AG04449 (cell line): ENCODE data around the gene UST.

Experiments
- CTCF ChIA-PET: fragments of 350-600 bp; formaldehyde crosslinking; extraction: SDS; loops from one replicate; lab custom pipeline; 2021; ENCODE audit warnings: antibody characterized with exemption; lab: Yijun Ruan, JAX
- POLR2A ChIA-PET: fragments of 400-600, 350-600 bp; formaldehyde crosslinking; extraction: SDS; loops from one replicate; lab custom pipeline; 2020; ENCODE audit warnings: antibody characterized with exemption, inconsistent platforms; lab: Yijun Ruan, JAX
- DNase-seq: peaks from one replicate; pipeline ENCODE4 v3.0.0-alpha.2; 2010; ENCODE audit warnings: low read depth, low spot score
- H3K4me3 ChIP-seq: 2 replicates; pipeline ENCODE4 v1.5.1; 2011; ENCODE audit warnings: low read depth, mild to moderate bottlenecking, control low read depth, low read length
- CTCF ChIP-seq: IDR thresholded peaks from one replicate; pipeline ENCODE4 v1.5.1; 2011; ENCODE audit warnings: mild to moderate bottlenecking, moderate library complexity, low read length, control low read depth, inconsistent platforms; ENCODE audit not compliant: insufficient read depth; ENCODE audit errors: missing control alignments

UST gene

DNA sequence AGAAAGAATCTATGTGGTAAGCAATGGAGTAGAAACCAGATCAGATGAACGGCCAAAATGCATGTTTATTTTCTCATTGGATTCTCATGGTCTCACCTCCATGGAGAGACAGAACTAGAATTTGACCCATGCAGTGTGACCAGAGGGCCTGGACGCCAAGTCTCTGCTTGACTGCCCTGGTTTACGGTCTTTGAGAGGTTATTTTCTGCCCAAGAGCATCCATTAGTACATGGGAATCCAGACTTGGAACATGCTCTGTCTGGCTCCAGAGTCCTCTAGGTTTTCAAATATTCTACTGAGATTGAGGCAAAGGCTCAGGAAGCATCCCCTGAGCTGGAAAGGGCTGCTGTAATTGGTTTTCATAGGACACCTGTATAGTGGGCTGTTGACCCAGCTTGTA is 45.5 kb upstream of the UST start:
- H3K4me3 ChIP-seq, result no peak overlapping the region
- ChIA-PET POLR2A (no interaction called here), CTCF (interaction anchor here (1.2 to 2.1 kb wide), 3 partner anchors 8 to 124 kb away, joined by 3 to 9 read pairs (median 4); no protein-coding TSS in a partner anchor)
- TF ChIP-seq CTCF, result no peak
- no peak for DNase-seq

- no peak for DNase-seq
- no peak overlapping the region for H3K4me3 ChIP-seq
- ChIA-PET POLR2A (no interaction called here), CTCF (no interaction called here)
- no peak for TF ChIP-seq CTCF
Observed at GRCh38 chr6:148703900-148704299, 42.9 kb upstream of the UST start.

- ChIA-PET CTCF (no interaction called here), POLR2A (no interaction called here)
Observed at GRCh38 chr6:148704400-148705246, 42.2 kb upstream of the UST start.

GRCh38 chr6:148708707-148709106 is 38.1 kb upstream of the UST start:
- POLR2A ChIA-PET, result no interaction called here
- CTCF ChIA-PET, result no interaction called here
- TF ChIP-seq CTCF, result no peak
- H3K4me3 ChIP-seq, result no peak overlapping the region
- no peak for DNase-seq

More at GRCh38 chr6:148704400-148705246, 42.2 kb upstream of the UST start:
- no peak for DNase-seq
- TF ChIP-seq CTCF, result no peak
- no peak overlapping the region for H3K4me3 ChIP-seq

- ChIA-PET CTCF (no interaction called here), POLR2A (no interaction called here)
- no peak for DNase-seq
- TF ChIP-seq CTCF, result no peak
- H3K4me3 ChIP-seq, result no peak overlapping the region
Observed at GRCh38 chr6:148709577-148709976, 37.3 kb upstream of the UST start.

DNA sequence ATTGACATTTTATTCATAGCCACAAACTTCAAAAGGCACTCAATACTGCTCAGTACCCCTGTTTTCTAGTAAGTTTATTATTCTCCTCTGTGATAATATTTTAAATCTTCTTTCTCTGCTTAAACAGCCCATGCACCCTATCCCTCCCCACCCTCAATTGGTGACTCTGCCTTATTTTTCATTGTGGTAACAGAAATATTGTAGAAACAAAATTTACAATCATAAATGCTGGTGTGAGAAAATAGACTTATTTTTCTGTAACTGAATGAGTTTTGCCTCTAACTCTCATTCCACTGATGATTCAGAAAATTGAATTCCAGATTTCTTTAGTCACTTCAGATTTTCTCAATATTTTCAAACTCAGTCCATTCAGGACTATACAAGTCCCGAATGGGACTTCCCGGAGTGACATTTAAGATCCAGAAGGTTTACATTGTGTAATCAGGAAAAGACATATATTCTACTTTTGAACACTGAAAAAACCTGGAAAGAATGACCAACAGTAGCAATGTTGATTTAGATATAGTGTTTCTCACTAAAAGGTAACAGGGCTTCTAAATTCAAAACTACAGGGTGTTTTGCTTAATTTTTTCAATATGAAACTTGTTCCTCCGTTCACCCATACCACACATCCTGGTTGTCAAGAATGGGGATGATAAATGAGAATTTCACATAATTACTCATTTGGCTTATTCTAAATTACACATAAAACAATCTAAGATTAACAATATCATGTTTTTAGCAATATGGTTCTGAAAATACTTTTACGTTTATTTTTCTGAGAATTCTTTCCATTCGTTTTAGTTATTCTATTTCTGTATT is 34.8 kb upstream of the UST start:
- no peak for DNase-seq
- POLR2A ChIA-PET, result interaction anchor here (0.7 kb wide), 1 partner anchor 12 kb away, joined by 3 read pairs; no protein-coding TSS in a partner anchor
- no peak for TF ChIP-seq CTCF
- no peak overlapping the region for H3K4me3 ChIP-seq
- CTCF ChIA-PET, result no interaction called here
